ENCODE results near the gene LMAN1L. TPM values are rescaled to one million over a fixed set of nuclear protein-coding genes. Genes with fewer than 3 reads are reported as not detected.

Gene LMAN1L
- total RNA-seq, 1 donor from 2014 or later = not detected

DNA sequence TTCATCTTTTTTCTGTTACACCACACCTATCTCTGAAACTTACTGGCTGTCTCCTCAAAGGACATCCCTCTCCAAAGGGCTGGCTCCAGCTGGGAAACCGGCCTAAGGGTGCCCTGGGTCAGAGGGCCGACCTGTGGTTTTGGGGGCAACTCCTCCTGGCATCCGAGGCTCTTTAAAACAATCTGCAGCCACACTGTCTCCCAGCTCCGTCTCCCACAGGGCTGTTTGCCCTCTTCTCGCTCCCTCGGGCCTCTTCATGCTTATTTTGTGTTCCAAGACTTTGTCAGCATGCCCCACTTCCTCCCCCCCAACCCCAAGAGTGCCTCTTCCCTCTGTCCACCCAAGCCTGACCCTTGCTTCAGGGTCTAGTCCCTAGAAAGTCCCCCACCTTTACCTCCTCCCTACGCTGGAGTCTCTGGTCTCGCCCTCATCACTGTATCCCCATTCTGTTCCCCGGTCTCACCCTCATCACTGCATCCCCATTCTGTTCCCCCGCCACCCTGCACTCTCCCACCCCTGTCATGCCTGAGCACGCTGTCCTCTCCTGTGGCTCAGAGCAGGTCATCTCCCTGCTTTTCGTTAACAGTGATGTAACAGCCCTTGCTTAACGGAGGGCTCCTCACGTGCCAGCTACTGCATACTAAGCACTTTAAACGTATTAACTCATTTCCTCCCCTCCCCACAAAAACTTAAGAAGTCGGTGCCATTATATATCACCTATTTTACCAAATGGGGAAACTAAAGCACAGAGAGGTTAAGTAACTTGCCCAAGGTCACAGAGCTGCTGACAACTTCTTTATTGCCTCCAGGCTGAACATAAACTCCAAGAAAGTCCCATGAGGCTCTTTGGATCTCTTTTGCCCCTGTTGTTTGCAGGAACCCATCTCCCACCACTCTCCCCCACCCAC lies 31.9 kb upstream of the LMAN1L start:
- no peak for DNase-seq (ENCODE audit: low spot score in 2 of 2)
- intact Hi-C loops (cut with DNase I) = loop anchor here (5.0 kb wide), 2 partner anchors 157 to 238 kb away; partner anchors contain the start of genes ARID3B and COX5A
- Histone ChIP-seq H3K9me3 (no peaks in the 10 kb centered on the region), H3K27me3 (no peaks in the 10 kb centered on the region), H3K36me3 (no peaks in the 10 kb centered on the region), H3K4me1 (peaks cover 19 to 33% of the 10 kb centered on the region in 2 donors), H3K4me3 (peak overlapping the region; percentile 89 to 95), H3K27ac (no peak overlapping the region)
- TF ChIP-seq, protein P1, sequence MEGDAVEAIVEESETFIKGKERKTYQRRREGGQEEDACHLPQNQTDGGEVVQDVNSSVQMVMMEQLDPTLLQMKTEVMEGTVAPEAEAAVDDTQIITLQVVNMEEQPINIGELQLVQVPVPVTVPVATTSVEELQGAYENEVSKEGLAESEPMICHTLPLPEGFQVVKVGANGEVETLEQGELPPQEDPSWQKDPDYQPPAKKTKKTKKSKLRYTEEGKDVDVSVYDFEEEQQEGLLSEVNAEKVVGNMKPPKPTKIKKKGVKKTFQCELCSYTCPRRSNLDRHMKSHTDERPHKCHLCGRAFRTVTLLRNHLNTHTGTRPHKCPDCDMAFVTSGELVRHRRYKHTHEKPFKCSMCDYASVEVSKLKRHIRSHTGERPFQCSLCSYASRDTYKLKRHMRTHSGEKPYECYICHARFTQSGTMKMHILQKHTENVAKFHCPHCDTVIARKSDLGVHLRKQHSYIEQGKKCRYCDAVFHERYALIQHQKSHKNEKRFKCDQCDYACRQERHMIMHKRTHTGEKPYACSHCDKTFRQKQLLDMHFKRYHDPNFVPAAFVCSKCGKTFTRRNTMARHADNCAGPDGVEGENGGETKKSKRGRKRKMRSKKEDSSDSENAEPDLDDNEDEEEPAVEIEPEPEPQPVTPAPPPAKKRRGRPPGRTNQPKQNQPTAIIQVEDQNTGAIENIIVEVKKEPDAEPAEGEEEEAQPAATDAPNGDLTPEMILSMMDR (IDR thresholded peaks at IDR 0.05) = no peak

DNA sequence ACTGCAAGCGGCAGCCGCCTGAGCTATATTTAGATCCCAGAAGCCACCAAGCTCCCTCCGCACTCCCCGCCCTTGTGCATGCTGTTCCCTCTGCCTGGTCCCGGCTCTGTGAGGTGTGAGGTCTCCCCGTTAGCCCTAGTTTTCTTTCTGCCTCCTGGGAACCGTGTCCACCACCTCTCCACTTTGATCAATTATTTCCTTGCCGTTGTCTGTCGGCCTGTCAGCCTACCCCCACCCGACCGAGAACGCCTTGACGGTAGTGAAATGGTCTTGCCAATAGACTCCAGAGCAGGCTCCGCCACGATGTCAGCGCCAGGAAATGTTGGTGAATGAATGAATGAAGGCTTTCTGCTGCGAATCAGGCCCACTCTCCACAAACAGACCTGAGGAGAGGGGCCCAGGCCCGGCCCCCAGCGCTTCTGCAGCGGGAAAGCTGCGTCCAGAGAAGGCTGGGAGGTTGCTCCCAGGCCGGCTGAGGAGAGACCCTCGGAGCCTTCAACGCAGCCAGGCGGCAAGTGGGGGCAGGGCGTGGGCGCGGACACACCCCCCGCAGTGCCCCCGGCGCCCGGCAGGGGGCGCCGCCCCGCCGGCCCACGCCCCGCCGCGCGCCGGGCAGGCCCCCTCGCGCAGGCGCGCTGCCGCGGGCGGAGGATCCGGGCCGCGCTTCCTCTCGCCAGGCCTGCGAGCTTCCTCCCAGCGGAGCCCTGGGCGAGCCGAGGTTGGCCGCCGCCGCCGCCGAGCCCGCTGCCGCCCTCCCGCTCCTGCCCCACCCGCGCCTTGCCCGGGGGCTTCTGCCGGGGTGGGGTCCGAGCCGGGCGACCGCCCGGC lies 31.0 kb upstream of the LMAN1L start, which contains the start of gene CSK:
Gene CSK (plus strand): TSS at position 650 of the 828 bp plus-strand sequence. CDS start 16,218 bp downstream, outside the sequence.
- TF ChIP-seq, protein P1 (IDR thresholded peaks at IDR 0.05) = peak; percentile 37 to 88 (median 52)
- peaks cover 24 to 39% of the 10 kb centered on the region in 2 donors for H3K4me1 ChIP-seq
- no peaks in the 10 kb centered on the region for H3K36me3 ChIP-seq
- H3K27me3 ChIP-seq = no peaks in the 10 kb centered on the region
- intact Hi-C loops (cut with DNase I) = loop anchor here (1.0 to 5.0 kb wide), 4 partner anchors 19 to 239 kb away; partner anchors contain the start of genes ARID3B and COX5A
- peak in 1 of 2 donors; percentile 80 for DNase-seq (ENCODE audit: low spot score in 2 of 2)
- H3K4me3 ChIP-seq = peak within 1 kb of the TSS; percentile 89 to 95
- no peaks in the 10 kb centered on the region for H3K9me3 ChIP-seq
- peak within 1 kb of the TSS; percentile 76 to 78 for H3K27ac ChIP-seq

DNA sequence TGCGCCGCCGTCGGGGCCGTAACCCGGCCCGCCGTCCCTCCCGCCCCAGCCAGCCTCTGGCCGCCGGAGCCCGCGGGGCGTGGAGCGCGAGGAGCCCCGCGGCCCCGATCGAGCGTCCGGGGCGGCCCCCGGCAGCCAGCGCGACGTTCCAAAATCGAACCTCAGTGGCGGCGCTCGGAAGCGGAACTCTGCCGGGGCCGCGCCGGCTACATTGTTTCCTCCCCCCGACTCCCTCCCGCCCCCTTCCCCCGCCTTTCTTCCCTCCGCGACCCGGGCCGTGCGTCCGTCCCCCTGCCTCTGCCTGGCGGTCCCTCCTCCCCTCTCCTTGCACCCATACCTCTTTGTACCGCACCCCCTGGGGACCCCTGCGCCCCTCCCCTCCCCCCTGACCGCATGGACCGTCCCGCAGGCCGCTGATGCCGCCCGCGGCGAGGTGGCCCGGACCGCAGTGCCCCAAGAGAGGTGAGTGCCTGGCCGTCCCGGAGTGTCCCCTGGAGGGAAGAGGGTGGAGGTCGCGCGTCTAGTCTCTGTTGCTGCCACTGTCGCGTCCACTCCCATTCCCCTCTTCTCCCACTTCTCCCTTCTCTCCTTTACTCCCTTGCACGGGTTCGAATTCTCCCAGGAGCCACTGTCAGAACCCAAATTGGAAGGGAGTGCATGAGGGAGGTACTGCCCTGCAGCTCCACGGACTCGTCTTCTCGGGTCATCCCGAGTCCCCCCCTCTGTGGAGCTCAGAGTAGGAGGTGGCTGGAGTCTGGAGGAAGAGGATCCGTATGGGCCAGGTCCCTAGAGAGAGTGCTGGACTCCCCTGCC lies 30.2 kb upstream of the LMAN1L start:
- H3K9me3 ChIP-seq = no peaks in the 10 kb centered on the region
- TF ChIP-seq, protein P1 (IDR thresholded peaks at IDR 0.05) = no peak
- H3K36me3 ChIP-seq = no peaks in the 10 kb centered on the region
- H3K4me1 ChIP-seq = peaks cover 27 to 48% of the 10 kb centered on the region in 2 donors
- H3K4me3 ChIP-seq = peak overlapping the region; percentile 89 to 95
- no peak for DNase-seq (ENCODE audit: low spot score in 2 of 2)
- intact Hi-C loops (cut with DNase I) = loop anchor here (1.0 to 5.0 kb wide), 4 partner anchors 18 to 240 kb away; partner anchors contain the start of genes ARID3B and COX5A
- H3K27ac ChIP-seq = peak overlapping the region; percentile 76 to 78
- no peaks in the 10 kb centered on the region for H3K27me3 ChIP-seq

DNA sequence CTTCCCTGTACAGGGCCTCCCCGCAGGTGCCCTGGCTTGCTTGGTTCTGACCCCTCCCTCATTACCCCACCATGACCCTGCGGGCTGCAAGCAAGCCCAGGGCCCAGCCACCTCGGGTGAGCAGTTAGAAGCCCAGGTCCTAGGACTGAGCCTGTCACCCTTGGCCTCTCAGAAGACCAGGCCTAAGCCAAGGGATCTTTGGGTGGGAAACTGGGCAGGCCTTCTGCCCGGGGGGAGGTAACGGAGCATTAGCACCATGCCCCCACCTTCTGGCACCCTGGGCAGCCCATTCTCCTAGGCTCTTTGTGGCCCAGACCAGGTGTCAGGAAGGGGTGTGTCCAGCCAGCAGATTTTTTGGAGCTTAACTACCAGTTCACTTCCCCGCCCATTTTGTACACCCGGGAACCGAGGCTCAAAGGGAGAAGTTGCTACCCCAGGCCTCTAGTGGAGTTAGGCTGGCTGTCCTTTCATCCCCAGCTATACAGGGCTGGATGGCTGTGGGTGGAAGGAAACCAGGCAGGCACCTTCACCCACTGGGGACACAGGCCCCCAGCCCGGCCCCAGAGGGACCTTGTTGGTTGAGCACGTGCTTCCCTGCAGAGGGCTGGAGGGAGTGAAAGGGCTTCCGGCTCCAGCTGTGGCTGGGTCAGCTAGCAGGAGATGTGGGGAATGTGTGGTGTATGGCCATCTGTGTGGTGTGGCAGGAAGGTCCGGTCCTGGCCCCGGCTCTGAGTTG lies 29.4 kb upstream of the LMAN1L start:
- Histone ChIP-seq H3K4me1 (peaks cover 27 to 53% of the 10 kb centered on the region in 2 donors), H3K27me3 (no peaks in the 10 kb centered on the region), H3K36me3 (no peaks in the 10 kb centered on the region), H3K9me3 (no peaks in the 10 kb centered on the region), H3K27ac (peak overlapping the region; percentile 76 to 78), H3K4me3 (peak overlapping the region; percentile 89 to 95)
- intact Hi-C loops (cut with DNase I) = loop anchor here (5.0 kb wide), 2 partner anchors 154 to 241 kb away; partner anchors contain the start of genes ARID3B and COX5A
- TF ChIP-seq, protein P1 (IDR thresholded peaks at IDR 0.05) = no peak
- DNase-seq (ENCODE audit: low spot score in 2 of 2) = no peak
